Testis (tissue), 3 donors: ENCODE results near the gene CDYL. TPM values are rescaled to one million over a fixed set of nuclear protein-coding genes. Genes with fewer than 3 reads are reported as not detected.
"Not testable (repeated sequence)": the region's sequence is repeated elsewhere in the genome, so short reads cannot be mapped to it uniquely, and the experiment has no call there.

Experiments used
- DNase-seq: peaks from one replicate; pipeline ENCODE4 v3.0.0-alpha.2; 2019
- H3K27ac ChIP-seq, 2 donors: fragments of 200-600 bp; sonication (generic); one replicate each; pipeline ENCODE4 v1.5.1; 2019
- H3K27me3 ChIP-seq: fragments of 200-600 bp; sonication (generic); one replicate; pipeline ENCODE4 v1.5.1; 2019
- H3K36me3 ChIP-seq: fragments of 200-600 bp; sonication (generic); one replicate; pipeline ENCODE4 v1.5.1; 2017; ENCODE audit warnings: low read depth; ENCODE audit errors: missing control alignments
- H3K4me1 ChIP-seq: fragments of 200-600 bp; sonication (generic); one replicate; pipeline ENCODE4 v1.5.1; 2019
- H3K4me3 ChIP-seq, 2 donors: fragments of 200-600 bp; sonication (generic); one replicate each; pipeline ENCODE4 v1.5.1; 2017 to 2019
- H3K9me3 ChIP-seq: fragments of 200-600 bp; sonication (generic); one replicate; pipeline ENCODE4 v1.5.1; 2017
- CTCF ChIP-seq, 3 experiments: fragments of 450-650 bp in 2 of 3; fragments of 200-600 bp in 1 of 3; sonication (generic) in 1 of 3; IDR thresholded peaks; one replicate each; pipeline ENCODE4 v1.5.1; 2016 to 2019; ENCODE audit warnings: antibody characterized with exemption in 3 of 3, mild to moderate bottlenecking in 2 of 3, moderate library complexity in 1 of 3
- POLR2A ChIP-seq: fragments of 450-650 bp; IDR thresholded peaks from one replicate; pipeline ENCODE4 v1.6.1; 2017; ENCODE audit warnings: antibody characterized with exemption, mild to moderate bottlenecking, moderate library complexity
- WGBS, 2 donors: methylation state at CpG; one replicate each; pipeline ENCODE4 v1.1.5; 2018; 5-methylcytosine and 5-hydroxymethylcytosine counted together
- intact Hi-C: fragments of 100-400 bp; cut with DNase I; formaldehyde crosslinking; loops from one replicate; pipeline ENCODE4 v1.15.1; 2023; ENCODE audit warnings: low total_unique reads
- polyA plus RNA-seq: library from polyadenylated mRNA; stranded (reverse); fragments of 350-450 nt; fragmentation: Illumina TruSeq; extraction: RNeasy Lipid Tissue Mini Kit (QIAGEN cat#74804); gene quantifications from one replicate; pipeline ENCODE4 v1.2.3, GENCODE V29; 2014; ENCODE audit warnings: low read depth, low replicate concordance; ENCODE audit not compliant: insufficient read depth
- total RNA-seq, 2 donors: library from RNA; depleted of rRNA; stranded (reverse); fragments of >200 nt; gene quantifications; one replicate each; pipeline ENCODE4 v1.2.3, GENCODE V29; 2016

The CDYL gene
- total and polyA plus RNA-seq, 3 donors from 2014 or later = 26.8 to 72.8 (median 46.3) TPM

GRCh38 chr6:4997862-4998261 is 221.7 kb downstream of the CDYL start:
- H3K9me3 ChIP-seq = no peaks in the 10 kb centered on the region
- 77 to 96% methylated on average over 5 to 6 of the region's 6 CpGs for WGBS, 2 donors
- no peaks in the 10 kb centered on the region for H3K36me3 ChIP-seq
- H3K4me3 ChIP-seq = no peak overlapping the region
- no peaks in the 10 kb centered on the region for H3K4me1 ChIP-seq
- TF ChIP-seq CTCF (IDR thresholded peaks at IDR 0.05) = no peak
- TF ChIP-seq POLR2A = no peak
- no peaks in the 10 kb centered on the region for H3K27me3 ChIP-seq
- DNase-seq = no peak
- no peak overlapping the region for H3K27ac ChIP-seq
- intact Hi-C loops = no loop called here

DNA sequence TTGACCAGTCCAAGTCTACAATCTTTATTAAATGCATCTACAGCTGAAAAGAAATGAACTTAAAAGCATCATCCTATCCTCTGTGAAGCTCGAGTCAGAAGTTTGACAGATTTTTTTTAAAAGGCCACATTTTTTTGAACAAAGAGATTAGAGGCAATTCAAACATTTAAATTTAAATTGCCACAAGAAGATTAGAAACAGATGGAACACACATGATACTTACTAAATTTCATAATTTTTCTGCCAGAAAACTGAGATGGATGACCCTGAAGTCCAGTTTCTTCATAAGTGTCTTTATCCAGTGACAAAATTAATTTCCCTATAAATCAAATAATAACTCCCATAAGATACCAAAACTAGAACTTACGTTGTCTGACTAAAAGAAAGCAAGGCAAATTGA is 223.4 kb downstream of the CDYL start:
- Histone ChIP-seq H3K4me3 (no peak overlapping the region), H3K4me1 (peaks cover 3% of the 10 kb centered on the region), H3K36me3 (no peaks in the 10 kb centered on the region), H3K9me3 (no peaks in the 10 kb centered on the region), H3K27ac (no peak overlapping the region), H3K27me3 (no peaks in the 10 kb centered on the region)
- no peak for TF ChIP-seq POLR2A
- TF ChIP-seq CTCF (IDR thresholded peaks at IDR 0.05) = no peak
- 67 to 68% methylated on average over 2 of the region's 2 CpGs for WGBS, 2 donors
- no peak for DNase-seq
- intact Hi-C loops = no loop called here

DNA sequence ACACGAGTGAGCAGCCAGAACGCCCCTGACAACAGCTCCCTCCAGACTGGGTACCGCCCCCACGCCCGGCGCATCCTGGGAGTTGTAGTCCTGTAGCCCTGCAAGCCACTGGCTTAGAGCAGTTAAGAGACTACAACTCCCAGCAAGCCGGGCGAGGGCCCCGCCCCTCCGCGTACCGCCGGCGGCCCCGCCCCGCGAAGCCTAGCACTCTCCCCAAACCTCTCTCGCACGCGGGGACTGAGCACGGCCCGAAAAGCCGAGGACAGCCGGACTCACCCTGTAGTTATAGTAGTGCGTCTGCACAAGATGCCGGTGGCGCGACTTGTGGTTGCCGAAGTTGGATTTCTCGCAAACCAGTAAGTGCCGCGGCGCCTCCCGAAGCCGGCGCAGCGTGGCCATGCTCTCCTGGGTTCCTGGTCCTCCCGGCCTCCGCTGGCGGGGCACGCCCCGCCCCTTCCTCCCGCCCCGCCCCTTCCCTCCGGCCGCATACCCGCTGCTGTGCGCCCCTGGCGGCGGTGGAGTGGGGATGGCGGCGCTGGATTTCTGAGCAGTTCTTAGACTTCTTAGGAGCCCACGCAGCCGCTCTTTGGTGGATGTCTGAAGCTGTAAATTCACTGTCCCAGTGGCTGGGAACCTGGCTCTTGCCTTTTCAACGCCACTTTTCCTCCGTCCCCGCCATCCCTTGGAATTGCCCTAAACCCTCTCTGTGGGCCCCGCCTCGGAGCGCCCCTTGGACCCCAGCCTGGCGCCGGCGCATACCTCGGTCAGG is 227.6 kb downstream of the CDYL start, which contains the start of gene RPP40:
Gene RPP40, minus strand, starts transcription at position 434 of the 769 bp plus-strand sequence. Its CDS starts 35 bp downstream, at position 399.
- TF ChIP-seq POLR2A = no peak
- peak; percentile 72 to 90 (median 74) for TF ChIP-seq CTCF (IDR thresholded peaks at IDR 0.05)
- intact Hi-C loops = no loop called here
- peak within 1 kb of the TSS; percentile 71 to 91 for H3K27ac ChIP-seq
- DNase-seq = peak; percentile 98
- 0 to 2% methylated on average over 14 to 45 of the region's 64 CpGs for WGBS, 2 donors
- no peaks in the 10 kb centered on the region for H3K27me3 ChIP-seq
- peak within 1 kb of the TSS; percentile 68 to 78 for H3K4me3 ChIP-seq
- peaks cover 7% of the 10 kb centered on the region for H3K4me1 ChIP-seq
- no peaks in the 10 kb centered on the region for H3K36me3 ChIP-seq
- no peaks in the 10 kb centered on the region for H3K9me3 ChIP-seq

DNA sequence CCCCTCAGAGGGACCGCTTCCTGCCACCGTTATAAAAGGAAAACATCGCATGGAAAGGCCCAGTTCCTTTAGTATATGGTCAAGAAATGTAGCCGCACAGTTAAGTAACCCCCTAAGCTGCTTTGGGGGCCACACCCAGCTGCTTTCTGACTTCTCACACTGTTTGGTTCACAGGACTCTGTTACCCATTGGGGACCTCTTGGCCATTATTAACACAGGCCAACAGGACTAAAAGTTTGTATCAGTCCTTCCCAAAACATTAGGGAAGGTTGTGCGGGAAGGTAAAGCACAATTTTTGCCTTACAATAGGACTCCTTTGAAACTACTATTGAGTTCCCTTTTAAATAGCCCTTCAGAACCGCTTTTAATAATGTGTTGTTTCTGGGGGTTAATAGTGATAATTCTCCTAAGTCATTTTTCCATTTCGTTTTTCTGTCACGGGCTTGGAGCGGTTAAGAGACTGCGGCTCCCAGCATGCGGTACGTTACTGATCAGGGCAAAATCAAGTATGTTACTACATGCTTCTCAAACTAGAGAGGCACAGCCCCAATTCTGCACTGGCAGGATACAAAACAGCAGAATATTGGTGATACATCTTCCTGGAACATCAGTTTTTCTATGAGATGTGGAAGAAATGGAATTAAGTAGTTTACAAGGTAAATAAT is 228.3 kb downstream of the CDYL start:
- no peak for DNase-seq
- no peak for TF ChIP-seq CTCF (IDR thresholded peaks at IDR 0.05)
- peaks cover 7% of the 10 kb centered on the region for H3K4me1 ChIP-seq
- no peaks in the 10 kb centered on the region for H3K36me3 ChIP-seq
- no peaks in the 10 kb centered on the region for H3K27me3 ChIP-seq
- WGBS, 2 donors = 40 to 43% methylated on average over 12 of the region's 12 CpGs
- H3K4me3 ChIP-seq = peak overlapping the region; percentile 68 to 78
- H3K9me3 ChIP-seq = no peaks in the 10 kb centered on the region
- H3K27ac ChIP-seq = peak overlapping the region; percentile 71 to 91
- intact Hi-C loops = no loop called here

GRCh38 chr6:5005038-5005433 is 228.8 kb downstream of the CDYL start:
- H3K27me3 ChIP-seq, H3K4me1 ChIP-seq, DNase-seq, H3K27ac ChIP-seq, intact Hi-C loops, H3K4me3 ChIP-seq, H3K36me3 ChIP-seq, H3K9me3 ChIP-seq: not testable (repeated sequence)
- WGBS, 2 donors = 68 to 78% methylated on average over 5 of the region's 5 CpGs

Other genes with a start within 250 kb of the CDYL start
- 10 to 100 TPM in 1 of 2 donors, 1 to 10 TPM in 1; 8.0 to 10.8 TPM for gene RPP40, start 227.6 kb downstream of the CDYL start, total RNA-seq
- 14.5 TPM for gene RPP40, start 227.6 kb downstream of the CDYL start, polyA plus RNA-seq